H1 (cell line): ENCODE results near the gene MDC1. TPM values are rescaled to one million over a fixed set of nuclear protein-coding genes. Genes with fewer than 3 reads are reported as not detected.

ENCODE experiments used
- CTCF ChIA-PET: fragments of 300-600 bp; sonication (Branson Sonifier 250); formaldehyde crosslinking; loops from one replicate; lab custom pipeline; 2021; ENCODE audit not compliant: partially characterized antibody; lab: Charles Lee
- POLR2A ChIA-PET: fragments of 300-600 bp; sonication (Branson Sonifier 250); formaldehyde crosslinking; loops from one replicate; lab custom pipeline; 2021; ENCODE audit warnings: inconsistent platforms; ENCODE audit not compliant: partially characterized antibody; lab: Charles Lee
- DNase-seq, 2 experiments: peaks; one replicate each; pipeline versions ENCODE4 v3.0.0 to v3.0.0-alpha.2; 2010 to 2022; ENCODE audit warnings: low spot score in 2 of 2, low read depth in 1 of 2, mixed read lengths in 1 of 2
- FAIRE-seq: peaks from 2 replicates; lab custom pipeline; 2011; peaks lifted over from hg19 to GRCh38; lab: Jason Lieb, UNC
- H2AFZ ChIP-seq: 2 replicates; pipeline ENCODE4 v1.8.1; 2012; ENCODE audit warnings: low read length, inconsistent platforms
- H2AK5ac ChIP-seq: 2 replicates; pipeline ENCODE4 v1.6.1; 2013; ENCODE audit warnings: low read depth, low read length
- H2BK120ac ChIP-seq: replicated peaks from 2 replicates; pipeline ENCODE3; 2013; ENCODE audit warnings: low read depth, low read length, inconsistent platforms
- H2BK12ac ChIP-seq: 2 replicates; pipeline ENCODE4 v1.6.1; 2013; ENCODE audit warnings: low read depth, low read length
- H2BK15ac ChIP-seq: 2 replicates; pipeline ENCODE4 v1.6.1; 2013; ENCODE audit warnings: low read length
- H2BK20ac ChIP-seq: 2 replicates; pipeline ENCODE4 v1.6.1; 2013; ENCODE audit warnings: low read length
- H2BK5ac ChIP-seq: 2 replicates; pipeline ENCODE4 v1.6.1; 2013; ENCODE audit warnings: low read depth, low read length
- H3K14ac ChIP-seq: 2 replicates; pipeline ENCODE4 v1.6.1; 2013; ENCODE audit warnings: inconsistent platforms; ENCODE audit not compliant: insufficient read length
- H3K18ac ChIP-seq: 2 replicates; pipeline ENCODE4 v1.6.1; 2013; ENCODE audit warnings: low read length; ENCODE audit errors: extremely low read depth
- H3K23ac ChIP-seq: 2 replicates; pipeline ENCODE4 v1.6.1; 2013; ENCODE audit warnings: inconsistent platforms; ENCODE audit not compliant: insufficient read length
- H3K23me2 ChIP-seq: 2 replicates; pipeline ENCODE4 v1.6.1; 2013; ENCODE audit warnings: low read depth, low read length
- H3K27ac ChIP-seq: 2 replicates; pipeline ENCODE4 v1.6.1; 2011; ENCODE audit warnings: low read depth, low read length, inconsistent platforms
- H3K27me3 ChIP-seq, 4 experiments: replicated peaks in 1 of 4; 1 replicate in 1 of 4; 2 replicates in 3 of 4; pipeline versions ENCODE4 v1.6.1 to v1.8.1; 2011 to 2013; ENCODE audit warnings: low read length in 3 of 4, mild to moderate bottlenecking in 3 of 4, inconsistent platforms in 2 of 4, mixed read lengths in 2 of 4, moderate library complexity in 1 of 4; ENCODE audit not compliant: control insufficient read depth in 3 of 4, insufficient read depth in 3 of 4; ENCODE audit errors: extremely low read depth in 1 of 4
- H3K36me3 ChIP-seq, 4 experiments: 2 replicates each; pipeline versions ENCODE4 v1.6.1 to v1.8.1; 2011 to 2013; ENCODE audit warnings: mild to moderate bottlenecking in 4 of 4, low read length in 3 of 4, moderate library complexity in 2 of 4, control low read depth in 1 of 4, inconsistent platforms in 1 of 4; ENCODE audit not compliant: insufficient read depth in 4 of 4, control insufficient read depth in 2 of 4
- H3K4ac ChIP-seq: replicated peaks from 2 replicates; pipeline ENCODE3; 2013; ENCODE audit warnings: low read length, low read depth, mixed read lengths, inconsistent platforms; ENCODE audit not compliant: insufficient read length
- H3K4me1 ChIP-seq, 4 experiments: replicated peaks in 1 of 4; 1 replicate in 1 of 4; 2 replicates in 3 of 4; pipeline versions ENCODE4 v1.6.1 to v1.8.1; 2011 to 2013; ENCODE audit warnings: low read length in 3 of 4, inconsistent platforms in 2 of 4, mixed read lengths in 1 of 4; ENCODE audit not compliant: insufficient read depth in 4 of 4, control insufficient read depth in 3 of 4
- H3K4me2 ChIP-seq, 2 experiments: 2 replicates each; pipeline versions ENCODE4 v1.6.1 to v1.8.1; 2011 to 2013; ENCODE audit warnings: low read depth in 2 of 2, low read length in 2 of 2, control low read depth in 1 of 2, inconsistent platforms in 1 of 2, mild to moderate bottlenecking in 1 of 2; ENCODE audit not compliant: insufficient read depth in 1 of 2
- H3K4me3 ChIP-seq, 4 experiments: fragments of 200-600, 300-600 bp in 1 of 4; sonication (generic), shearing (Covaris generic), sonication (Bioruptor Twin) in 1 of 4; 2 replicates each; pipeline versions ENCODE4 v1.5.1 to v1.8.1; 2011 to 2016; ENCODE audit warnings: low read length in 4 of 4, low read depth in 3 of 4, control low read depth in 2 of 4, inconsistent platforms in 2 of 4, mild to moderate bottlenecking in 2 of 4, mixed read lengths in 1 of 4, moderate library complexity in 1 of 4; ENCODE audit not compliant: insufficient read depth in 2 of 4; ENCODE audit errors: extremely low read depth in 1 of 4
- H3K56ac ChIP-seq: replicated peaks from 2 replicates; pipeline ENCODE3; 2013; ENCODE audit warnings: low read depth, mild to moderate bottlenecking, mixed read lengths, low read length, inconsistent platforms; ENCODE audit not compliant: insufficient read length
- H3K79me1 ChIP-seq: 2 replicates; pipeline ENCODE4 v1.6.1; 2013; ENCODE audit warnings: low read depth, low read length, control low read depth
- H3K79me2 ChIP-seq, 2 experiments: 2 replicates each; pipeline versions ENCODE4 v1.6.1 to v1.8.1; 2012 to 2013; ENCODE audit warnings: low read length in 2 of 2, mild to moderate bottlenecking in 2 of 2, inconsistent platforms in 1 of 2; ENCODE audit not compliant: insufficient read depth in 2 of 2, control insufficient read depth in 1 of 2
- H3K9ac ChIP-seq, 4 experiments: replicated peaks in 1 of 4; 1 replicate in 1 of 4; 2 replicates in 3 of 4; pipeline versions ENCODE4 v1.6.1 to v1.8.1; 2011 to 2013; ENCODE audit warnings: low read depth in 3 of 4, low read length in 3 of 4, control low read depth in 2 of 4, mild to moderate bottlenecking in 2 of 4, moderate library complexity in 2 of 4, inconsistent platforms in 1 of 4; ENCODE audit errors: extremely low read depth in 1 of 4
- H3K9me3 ChIP-seq, 2 experiments: 2 replicates each; pipeline versions ENCODE4 v1.6.1 to v1.8.1; 2012 to 2013; ENCODE audit warnings: mild to moderate bottlenecking in 2 of 2, moderate library complexity in 2 of 2, control low read depth in 1 of 2, inconsistent platforms in 1 of 2, low read depth in 1 of 2, low read length in 1 of 2, mixed read lengths in 1 of 2; ENCODE audit not compliant: insufficient read depth in 2 of 2
- H4K20me1 ChIP-seq, 2 experiments: replicated peaks in 1 of 2; 2 replicates each; pipeline versions ENCODE3 to v1.8.1; 2011 to 2013; ENCODE audit warnings: inconsistent platforms in 2 of 2, low read length in 2 of 2, mild to moderate bottlenecking in 1 of 2; ENCODE audit not compliant: insufficient read depth in 2 of 2, control insufficient read depth in 1 of 2
- H4K5ac ChIP-seq: 2 replicates; pipeline ENCODE4 v1.6.1; 2013; ENCODE audit warnings: low read length, low read depth, mixed read lengths, inconsistent platforms; ENCODE audit not compliant: insufficient read length
- H4K8ac ChIP-seq: 2 replicates; pipeline ENCODE4 v1.8.0; 2013; ENCODE audit warnings: mild to moderate bottlenecking, moderate library complexity, low read length, inconsistent platforms; ENCODE audit not compliant: insufficient read depth; ENCODE audit errors: extremely low read depth
- H4K91ac ChIP-seq: replicated peaks from 2 replicates; pipeline ENCODE3; 2013; ENCODE audit warnings: low read length, mixed read lengths, inconsistent platforms; ENCODE audit not compliant: insufficient read length
- BRCA1 ChIP-seq: IDR thresholded peaks from 2 replicates; pipeline ENCODE4 v1.6.1; 2012; ENCODE audit warnings: low read depth, low read length, improper control_type of control experiment
- FOSL1 ChIP-seq: IDR thresholded peaks from 2 replicates; pipeline ENCODE4 v1.6.1; 2011; ENCODE audit warnings: mild to moderate bottlenecking, low read depth, low read length, moderate library complexity; ENCODE audit not compliant: insufficient read depth
- NANOG ChIP-seq: IDR thresholded peaks from 2 replicates; pipeline ENCODE4 v1.6.1; 2011; ENCODE audit warnings: low read length, low read depth, mild to moderate bottlenecking, inconsistent platforms; ENCODE audit not compliant: insufficient read depth, poor library complexity, severe bottlenecking
- SUZ12 ChIP-seq: fragments of 200-600 bp; sonication (generic); IDR thresholded peaks from 2 replicates; pipeline ENCODE4 v1.6.1; 2012; ENCODE audit warnings: mild to moderate bottlenecking, inconsistent platforms, low read length, moderate library complexity, mixed read lengths
- TAF1 ChIP-seq: IDR thresholded peaks from 2 replicates; pipeline ENCODE4 v1.6.1; 2011; ENCODE audit warnings: mild to moderate bottlenecking, low read depth, low read length
- TCF12 ChIP-seq: IDR thresholded peaks from 2 replicates; pipeline ENCODE4 v1.6.1; 2011; ENCODE audit warnings: low read depth, mild to moderate bottlenecking, low read length
- TEAD4 ChIP-seq: IDR thresholded peaks from 2 replicates; pipeline ENCODE4 v1.6.1; 2012; ENCODE audit warnings: low read depth, low read length, inconsistent platforms, mixed read lengths
- polyA plus RNA-seq, 7 experiments: library from polyadenylated mRNA; depleted of rRNA in 3 of 7; stranded (reverse) in 5 of 7; unstranded in 2 of 7; fragments of >200 nt in 5 of 7; fragments of 200-250 nt in 2 of 7; gene quantifications; 1 replicate in 5 of 7; 2 replicates in 1 of 7; 4 replicates in 1 of 7; pipeline versions ENCODE4 v1.2.1 to v1.2.3, GENCODE V29; 2011 to 2013; ENCODE audit warnings: missing spikeins in 2 of 7, mixed read lengths in 2 of 7
- total RNA-seq: library from RNA; stranded (reverse); fragmentation: NEBNext Ultra II Directional; extraction: Animal tissue kit (Norgen Biotek cat#: 25700); gene quantifications from 2 replicates; pipeline ENCODE4 v1.2.1, GENCODE V29; 2021
- TF ChIP-seq, protein P1 (sequence below): IDR thresholded peaks from 2 replicates; pipeline ENCODE4 v1.6.1; 2011; ENCODE audit warnings: low read depth, mild to moderate bottlenecking, low read length; ENCODE audit not compliant: insufficient read depth
- TF ChIP-seq, protein P2 (sequence below), 3 experiments: IDR thresholded peaks; 1 replicate in 2 of 3; 2 replicates in 1 of 3; pipeline versions ENCODE4 v1.5.1 to v1.6.1; 2011; ENCODE audit warnings: low read length in 3 of 3, mild to moderate bottlenecking in 3 of 3, inconsistent platforms in 2 of 3, low read depth in 1 of 3, moderate library complexity in 1 of 3; ENCODE audit not compliant: insufficient read depth in 1 of 3; ENCODE audit errors: control extremely low read depth in 1 of 3
- TF ChIP-seq, protein P3 (sequence below): IDR thresholded peaks from 2 replicates; pipeline ENCODE4 v1.6.1; 2012; ENCODE audit warnings: low read length, inconsistent platforms

MDC1 gene
- total and polyA plus RNA-seq, 2 of the 8 experiments (the other 6 are each of a cell fraction or from before 2014, with no cell fraction given): 29.9 to 81.1 TPM

DNA sequence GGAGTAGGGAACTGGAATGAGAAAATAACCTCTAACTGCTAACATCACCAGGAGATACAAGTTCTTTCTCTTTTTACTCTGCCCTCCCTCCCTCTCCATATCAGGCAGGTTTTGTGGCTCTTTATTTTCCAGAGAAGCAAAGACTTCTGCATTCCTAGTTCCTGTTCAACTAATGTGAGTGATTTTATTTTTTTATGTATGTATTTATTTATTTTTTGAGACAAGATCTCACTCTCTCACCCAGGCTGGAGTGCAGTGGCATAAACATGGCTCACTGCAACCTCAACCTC lies 33.2 kb upstream of the MDC1 start:
- Histone ChIP-seq H2BK12ac (no peak overlapping the region), H3K18ac (no peak overlapping the region), H3K23me2 (no peaks in the 10 kb centered on the region), H2BK120ac (no peak overlapping the region), H3K23ac (no peak overlapping the region), H2AFZ (no peak overlapping the region), H4K91ac (no peak overlapping the region), H2BK5ac (no peak overlapping the region), H3K79me2 (no peaks in the 10 kb centered on the region), H3K4ac (no peak overlapping the region), H3K9me3 (no peaks in the 10 kb centered on the region), H3K4me3 (no peak overlapping the region), H4K8ac (no peak overlapping the region), H4K5ac (no peak overlapping the region), H3K4me2 (no peak overlapping the region), H3K4me1 (peaks cover 0 to under 1% (median 0%) of the 10 kb centered on the region in 4 experiments; a peak in 2 of 7 replicates), H3K14ac (no peak overlapping the region), H4K20me1 (no peaks in the 10 kb centered on the region), H3K56ac (no peak overlapping the region), H3K9ac (no peak overlapping the region), H3K36me3 (no peaks in the 10 kb centered on the region), H2BK20ac (no peak overlapping the region), H3K79me1 (no peaks in the 10 kb centered on the region), H2AK5ac (no peak overlapping the region), H3K27me3 (no peaks in the 10 kb centered on the region; a peak in 1 of 7 replicates), H2BK15ac (no peak overlapping the region), H3K27ac (no peak overlapping the region)
- CTCF ChIA-PET: interaction anchor here (0.7 to 2.3 kb wide), 2 partner anchors 19 to 165 kb away, joined by 3 to 7 read pairs; no protein-coding TSS in a partner anchor
- POLR2A ChIA-PET: no interaction called here
- no peak for TF ChIP-seq TCF12
- TF ChIP-seq TAF1: no peak
- TF ChIP-seq SUZ12: no peak
- TF ChIP-seq, protein P1, sequence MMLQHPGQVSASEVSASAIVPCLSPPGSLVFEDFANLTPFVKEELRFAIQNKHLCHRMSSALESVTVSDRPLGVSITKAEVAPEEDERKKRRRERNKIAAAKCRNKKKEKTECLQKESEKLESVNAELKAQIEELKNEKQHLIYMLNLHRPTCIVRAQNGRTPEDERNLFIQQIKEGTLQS: no peak
- TF ChIP-seq, protein P2, sequence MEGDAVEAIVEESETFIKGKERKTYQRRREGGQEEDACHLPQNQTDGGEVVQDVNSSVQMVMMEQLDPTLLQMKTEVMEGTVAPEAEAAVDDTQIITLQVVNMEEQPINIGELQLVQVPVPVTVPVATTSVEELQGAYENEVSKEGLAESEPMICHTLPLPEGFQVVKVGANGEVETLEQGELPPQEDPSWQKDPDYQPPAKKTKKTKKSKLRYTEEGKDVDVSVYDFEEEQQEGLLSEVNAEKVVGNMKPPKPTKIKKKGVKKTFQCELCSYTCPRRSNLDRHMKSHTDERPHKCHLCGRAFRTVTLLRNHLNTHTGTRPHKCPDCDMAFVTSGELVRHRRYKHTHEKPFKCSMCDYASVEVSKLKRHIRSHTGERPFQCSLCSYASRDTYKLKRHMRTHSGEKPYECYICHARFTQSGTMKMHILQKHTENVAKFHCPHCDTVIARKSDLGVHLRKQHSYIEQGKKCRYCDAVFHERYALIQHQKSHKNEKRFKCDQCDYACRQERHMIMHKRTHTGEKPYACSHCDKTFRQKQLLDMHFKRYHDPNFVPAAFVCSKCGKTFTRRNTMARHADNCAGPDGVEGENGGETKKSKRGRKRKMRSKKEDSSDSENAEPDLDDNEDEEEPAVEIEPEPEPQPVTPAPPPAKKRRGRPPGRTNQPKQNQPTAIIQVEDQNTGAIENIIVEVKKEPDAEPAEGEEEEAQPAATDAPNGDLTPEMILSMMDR (IDR thresholded peaks at IDR 0.05; ENCODE audit: control extremely low read depth in 1 of 3, insufficient read depth in 1 of 3, low read depth in 1 of 3, low read length in 3 of 3): no peak
- TF ChIP-seq FOSL1: no peak
- no peak for TF ChIP-seq TEAD4
- no peak for TF ChIP-seq NANOG
- no peak for TF ChIP-seq BRCA1
- TF ChIP-seq, protein P3, sequence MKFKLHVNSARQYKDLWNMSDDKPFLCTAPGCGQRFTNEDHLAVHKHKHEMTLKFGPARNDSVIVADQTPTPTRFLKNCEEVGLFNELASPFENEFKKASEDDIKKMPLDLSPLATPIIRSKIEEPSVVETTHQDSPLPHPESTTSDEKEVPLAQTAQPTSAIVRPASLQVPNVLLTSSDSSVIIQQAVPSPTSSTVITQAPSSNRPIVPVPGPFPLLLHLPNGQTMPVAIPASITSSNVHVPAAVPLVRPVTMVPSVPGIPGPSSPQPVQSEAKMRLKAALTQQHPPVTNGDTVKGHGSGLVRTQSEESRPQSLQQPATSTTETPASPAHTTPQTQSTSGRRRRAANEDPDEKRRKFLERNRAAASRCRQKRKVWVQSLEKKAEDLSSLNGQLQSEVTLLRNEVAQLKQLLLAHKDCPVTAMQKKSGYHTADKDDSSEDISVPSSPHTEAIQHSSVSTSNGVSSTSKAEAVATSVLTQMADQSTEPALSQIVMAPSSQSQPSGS: no peak
- no peak for FAIRE-seq
- DNase-seq: no peak
